Spleen (tissue), 11 donors: Measurements from ENCODE around the gene NIPBL. TPM values are rescaled to one million over a fixed set of nuclear protein-coding genes. Genes with fewer than 3 reads are reported as not detected.
"Not testable (repeated sequence)": the region's sequence is repeated elsewhere in the genome, so short reads cannot be mapped to it uniquely, and the experiment has no call there.

ENCODE experiments used
- DNase-seq: peaks from one replicate; pipeline ENCODE4 v3.0.0-alpha.2; 2020
- H3K27ac ChIP-seq, 8 donors: fragments of 200-600 bp; sonication (generic) in 7 of 8; 1 replicate in 4 of 8; 2 replicates in 4 of 8; pipeline versions ENCODE4 v1.5.0 to v1.8.0; 2016 to 2021; ENCODE audit warnings: inconsistent platforms in 4 of 8, mild to moderate bottlenecking in 4 of 8, moderate library complexity in 1 of 8
- H3K27me3 ChIP-seq, 7 donors: fragments of 200-600 bp; sonication (generic) in 6 of 7; replicated peaks in 1 of 7; 1 replicate in 4 of 7; 2 replicates in 3 of 7; pipeline versions ENCODE4 v1.5.0 to v1.8.0; 2016 to 2021; ENCODE audit warnings: inconsistent platforms in 3 of 7, mild to moderate bottlenecking in 1 of 7
- H3K36me3 ChIP-seq, 6 donors: fragments of 200-600 bp; sonication (generic) in 5 of 6; 1 replicate in 4 of 6; 2 replicates in 2 of 6; pipeline versions ENCODE4 v1.5.0 to v1.8.0; 2016 to 2021; ENCODE audit warnings: inconsistent platforms in 2 of 6
- H3K4me1 ChIP-seq, 6 donors: fragments of 200-600 bp; sonication (generic) in 5 of 6; 1 replicate in 3 of 6; 2 replicates in 3 of 6; pipeline versions ENCODE4 v1.5.0 to v1.8.0; 2016 to 2021; ENCODE audit warnings: inconsistent platforms in 3 of 6
- H3K4me3 ChIP-seq, 8 donors: fragments of 200-600 bp; sonication (generic) in 7 of 8; 1 replicate in 4 of 8; 2 replicates in 4 of 8; pipeline versions ENCODE4 v1.5.0 to v1.8.0; 2016 to 2021; ENCODE audit warnings: inconsistent platforms in 4 of 8, mild to moderate bottlenecking in 4 of 8, moderate library complexity in 2 of 8
- H3K9me3 ChIP-seq, 8 donors: fragments of 200-600 bp; sonication (generic) in 7 of 8; 1 replicate in 4 of 8; 2 replicates in 4 of 8; pipeline versions ENCODE4 v1.5.0 to v1.8.0; 2016 to 2021; ENCODE audit warnings: inconsistent platforms in 4 of 8
- CTCF ChIP-seq, 11 experiments: fragments of 200-600 bp in 7 of 11; fragments of 450-650 bp in 4 of 11; sonication (generic) in 4 of 11; IDR thresholded peaks in 8 of 11; conservative IDR thresholded peaks in 3 of 11; 1 replicate in 7 of 11; 2 replicates in 4 of 11; pipeline versions ENCODE4 v1.4.0 to v1.8.0; 2016 to 2021; ENCODE audit warnings: antibody characterized with exemption in 11 of 11, inconsistent platforms in 4 of 11, mild to moderate bottlenecking in 1 of 11
- POLR2A ChIP-seq, 3 donors: fragments of 450-650 bp; IDR thresholded peaks; one replicate each; pipeline ENCODE4 v1.5.1; 2017; ENCODE audit warnings: antibody characterized with exemption in 3 of 3, mild to moderate bottlenecking in 1 of 3
- POLR2AphosphoS5 ChIP-seq, 3 donors: sonication (generic); formaldehyde crosslinking; IDR thresholded peaks; one replicate each; pipeline ENCODE4 v1.5.1; 2017; ENCODE audit warnings: antibody characterized with exemption in 3 of 3
- WGBS, 5 donors: extraction: QIAGEN DNeasy Blood & Tissue Kit in 3 of 5; methylation state at CpG; one replicate each; pipeline versions ENCODE4 v1.1.5 to v1.1.7; 2013 to 2018; 5-methylcytosine and 5-hydroxymethylcytosine counted together
- intact Hi-C: fragments of 100-400 bp; cut with DNase I; formaldehyde crosslinking; loops from one replicate; pipeline ENCODE4 v1.15.0; 2023; ENCODE audit warnings: low total_unique reads
- polyA plus RNA-seq, 3 donors: library from polyadenylated mRNA; stranded (reverse); fragments of 200-250 nt; gene quantifications; one replicate each; pipeline ENCODE4 v1.2.1, GENCODE V29; 2013
- total RNA-seq, 7 donors: library from RNA; depleted of rRNA in 3 of 7; stranded (reverse); fragments of >200 nt in 3 of 7; fragmentation: NEBNext Ultra II Directional in 4 of 7; extraction: Animal tissue kit (Norgen Biotek cat#: 25700) in 4 of 7; gene quantifications; one replicate each; pipeline versions ENCODE4 v1.1.0 to v1.2.1, GENCODE V29; 2016 to 2021
- donor health status: healthy with polysubstance abuse.
- donor health status: DM: no; HTN: no; CAD: no; lungs with moderate emphysema.
- donor health status: DM: no; HTN: no; CAD: no.
- donor health status: Bipolar disorder and iron deficiency.
- donor health status: healthy.
- donor health status: DM: no; HTN: no; CAD: no.
- donor health status: DM: yes; HTN: yes; CAD: no.

NIPBL gene
- total and polyA plus RNA-seq, 10 donors, result 16.8 to 103 (median 83.1) TPM

GRCh38 chr5:36908544-36909260 lies 32.1 kb downstream of the NIPBL start:
- WGBS, 5 donors, result 62 to 72% (median 71%) methylated on average over 2 of the region's 2 CpGs
- H3K36me3 ChIP-seq, result no peaks in the 10 kb centered on the region
- H3K4me1 ChIP-seq, result peaks cover 20 to 99% (median 64%) of the 10 kb centered on the region in 6 donors
- TF ChIP-seq POLR2A (IDR thresholded peaks at IDR 0.05), result no peak
- no peak for TF ChIP-seq CTCF (IDR thresholded peaks at IDR 0.05 in 8 of 11, conservative IDR thresholded peaks at IDR 0.05 in 3 of 11)
- no peak for TF ChIP-seq POLR2AphosphoS5 (IDR thresholded peaks at IDR 0.05)
- no peak overlapping the region for H3K27ac ChIP-seq
- no peak for DNase-seq
- H3K4me3 ChIP-seq, result no peak overlapping the region
- no peaks in the 10 kb centered on the region for H3K9me3 ChIP-seq
- intact Hi-C loops, result no loop called here
- no peaks in the 10 kb centered on the region for H3K27me3 ChIP-seq

DNA sequence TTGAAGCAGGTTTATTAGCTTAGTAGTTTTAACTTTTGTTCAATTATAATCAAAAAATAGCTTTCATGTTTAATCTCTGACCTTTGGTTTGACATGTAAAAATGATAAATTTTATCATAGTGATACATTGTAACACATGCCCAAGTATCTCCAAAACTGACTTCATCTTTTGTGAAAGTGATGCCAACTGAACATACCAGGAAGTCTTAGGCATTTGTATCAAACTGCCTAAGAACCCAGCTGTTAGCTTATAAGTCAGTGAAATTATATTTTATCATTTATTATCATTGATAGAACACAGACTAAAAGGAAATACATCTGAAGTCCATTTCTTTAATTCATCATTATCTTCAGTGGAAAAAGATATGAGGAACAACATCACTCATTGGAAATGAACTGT lies 39.1 kb downstream of the NIPBL start:
- Histone ChIP-seq H3K9me3 (peaks cover 0 to 7% (median 0%) of the 10 kb centered on the region in 8 donors), H3K36me3 (no peaks in the 10 kb centered on the region), H3K4me1 (peaks cover 9 to 82% (median 44%) of the 10 kb centered on the region in 6 donors), H3K27me3 (no peaks in the 10 kb centered on the region), H3K4me3 (no peak overlapping the region), H3K27ac (no peak overlapping the region)
- DNase-seq, result no peak
- TF ChIP-seq POLR2AphosphoS5 (IDR thresholded peaks at IDR 0.05) (no peak), POLR2A (IDR thresholded peaks at IDR 0.05) (no peak), CTCF (IDR thresholded peaks at IDR 0.05 in 8 of 11, conservative IDR thresholded peaks at IDR 0.05 in 3 of 11) (no peak)
- intact Hi-C loops, result no loop called here

DNA sequence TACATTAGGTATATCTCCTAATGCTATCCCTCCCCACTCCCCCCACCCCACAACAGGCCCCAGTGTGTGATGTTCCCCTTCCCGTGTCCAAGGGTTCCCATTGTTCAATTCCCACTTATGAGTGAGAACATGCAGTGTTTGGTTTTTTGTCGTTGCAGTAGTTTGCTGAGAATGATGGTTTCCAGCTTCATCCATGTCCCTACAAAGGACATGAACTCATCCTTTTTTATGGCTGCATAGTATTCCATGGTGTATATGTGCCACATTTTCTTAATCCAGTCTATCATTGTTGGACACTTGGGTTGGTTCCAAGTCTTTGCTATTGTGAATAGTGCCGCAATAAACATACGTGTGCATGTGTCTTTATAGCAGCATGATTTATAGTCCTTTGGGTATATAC lies 40.0 kb downstream of the NIPBL start:
- H3K36me3 ChIP-seq, DNase-seq, H3K27me3 ChIP-seq, H3K9me3 ChIP-seq, H3K27ac ChIP-seq, H3K4me3 ChIP-seq, intact Hi-C loops: not testable (repeated sequence)
- 82 to 100% (median 92%) methylated on average over 3 to 4 of the region's 4 CpGs for WGBS, 5 donors
- peaks cover 0 to 82% (median 41%) of the 10 kb centered on the region in 6 donors for H3K4me1 ChIP-seq

DNA sequence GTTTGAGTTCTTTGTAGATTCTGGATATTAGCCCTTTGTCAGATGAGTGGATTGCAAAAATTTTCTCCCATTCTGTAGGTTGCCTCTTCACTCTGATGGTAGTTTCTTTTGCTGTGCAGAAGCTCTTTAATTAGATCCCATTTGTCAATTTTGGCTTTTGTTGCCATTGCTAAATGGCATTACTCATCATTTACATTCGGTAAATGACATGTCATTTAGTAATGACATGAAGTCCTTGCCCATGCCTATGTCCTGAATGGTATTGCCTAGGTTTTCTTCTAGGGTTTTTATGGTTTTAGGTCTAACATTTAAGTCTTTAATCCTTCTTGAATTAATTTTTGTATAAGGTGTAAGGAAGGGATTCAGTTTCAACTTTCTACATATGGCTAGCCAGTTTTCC lies 40.8 kb downstream of the NIPBL start:
- peaks cover 0 to 82% (median 36%) of the 10 kb centered on the region in 6 donors for H3K4me1 ChIP-seq
- H3K4me3 ChIP-seq, H3K27me3 ChIP-seq, intact Hi-C loops, H3K36me3 ChIP-seq, H3K27ac ChIP-seq, DNase-seq, H3K9me3 ChIP-seq: not testable (repeated sequence)
- WGBS, 5 donors, result 74 to 83% (median 77%) methylated on average over 1 of the region's 1 CpG

DNA sequence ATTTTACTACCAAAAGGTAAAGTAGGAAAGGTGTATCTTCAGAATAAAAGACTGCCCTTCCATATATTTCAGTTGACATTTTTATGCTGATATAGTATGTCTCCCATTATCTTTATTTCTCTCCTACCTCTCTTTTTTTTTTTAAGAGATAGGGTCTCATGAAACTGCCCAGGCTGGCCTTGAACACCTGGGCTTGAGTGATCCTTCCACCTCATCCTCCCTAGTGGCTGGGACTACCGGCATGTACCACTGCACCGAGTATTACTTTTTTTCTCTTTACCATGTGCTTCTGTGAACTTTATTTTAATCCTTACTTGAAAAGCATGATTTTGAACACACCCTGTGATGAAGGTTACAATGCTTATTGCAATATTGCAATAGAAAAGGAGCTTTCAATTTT lies 42.7 kb downstream of the NIPBL start:
- no peaks in the 10 kb centered on the region for H3K27me3 ChIP-seq
- no peaks in the 10 kb centered on the region for H3K36me3 ChIP-seq
- no peak for DNase-seq
- TF ChIP-seq POLR2AphosphoS5 (IDR thresholded peaks at IDR 0.05) (no peak), CTCF (IDR thresholded peaks at IDR 0.05 in 8 of 11, conservative IDR thresholded peaks at IDR 0.05 in 3 of 11) (no peak)
- H3K27ac ChIP-seq, result no peak overlapping the region
- H3K9me3 ChIP-seq, result peaks cover 0 to 7% (median 0%) of the 10 kb centered on the region in 8 donors
- intact Hi-C loops, result no loop called here
- H3K4me3 ChIP-seq, result no peak overlapping the region
- WGBS, 5 donors, result 75 to 86% (median 81%) methylated on average over 2 of the region's 2 CpGs
- H3K4me1 ChIP-seq, result peaks cover 0 to 82% (median 39%) of the 10 kb centered on the region in 6 donors
